Measurements from ENCODE around the gene SLC1A7. TPM values are rescaled to one million over a fixed set of nuclear protein-coding genes. Genes with fewer than 3 reads are reported as not detected.

SLC1A7 gene
- total RNA-seq, 1 donor from 2014 or later: 2.4 TPM

- no peak for DNase-seq (ENCODE audit: low spot score)
Measured at GRCh38 chr1:53160924-53161378, 18.5 kb upstream of the SLC1A7 start.

DNA sequence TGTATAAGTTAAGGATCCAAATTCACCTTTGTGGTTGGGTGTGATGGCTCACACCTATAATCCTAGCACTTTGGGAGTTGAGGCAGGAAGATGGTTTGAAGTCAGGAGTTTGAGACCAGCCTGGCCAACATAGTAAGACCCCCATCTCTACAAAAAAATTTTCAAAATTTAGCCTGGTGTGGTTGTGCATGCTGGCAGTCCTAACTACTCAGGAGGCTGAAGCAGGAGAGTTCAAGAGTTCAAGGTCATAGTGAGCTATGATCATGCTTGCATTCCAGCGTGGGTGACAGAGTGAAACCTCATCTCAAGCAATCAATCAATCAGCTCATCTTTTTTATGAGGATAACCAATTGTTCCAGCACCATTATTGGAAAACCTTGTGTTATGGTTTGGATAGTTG is 16.5 kb upstream of the SLC1A7 start:
- DNase-seq (ENCODE audit: low spot score): no peak

DNA sequence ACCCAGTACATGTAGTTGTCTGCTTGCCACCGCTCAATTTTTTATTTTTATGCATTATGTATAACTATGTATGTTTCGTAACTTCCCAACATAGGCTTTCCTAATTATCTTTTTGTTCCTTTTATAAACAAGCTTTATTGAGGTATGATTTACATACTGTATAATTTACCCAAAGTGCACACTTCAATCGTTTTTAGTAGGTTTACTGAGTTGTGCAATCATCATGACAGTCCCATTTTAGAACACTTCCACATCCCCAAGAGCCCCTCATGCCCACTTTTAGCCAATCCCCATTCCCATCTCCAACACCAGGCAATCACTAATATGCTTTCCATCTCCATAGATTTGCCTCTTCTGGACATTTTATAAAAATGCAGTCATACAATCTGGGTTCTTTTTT is 14.3 kb upstream of the SLC1A7 start:
- no peak for DNase-seq (ENCODE audit: low spot score)

DNA sequence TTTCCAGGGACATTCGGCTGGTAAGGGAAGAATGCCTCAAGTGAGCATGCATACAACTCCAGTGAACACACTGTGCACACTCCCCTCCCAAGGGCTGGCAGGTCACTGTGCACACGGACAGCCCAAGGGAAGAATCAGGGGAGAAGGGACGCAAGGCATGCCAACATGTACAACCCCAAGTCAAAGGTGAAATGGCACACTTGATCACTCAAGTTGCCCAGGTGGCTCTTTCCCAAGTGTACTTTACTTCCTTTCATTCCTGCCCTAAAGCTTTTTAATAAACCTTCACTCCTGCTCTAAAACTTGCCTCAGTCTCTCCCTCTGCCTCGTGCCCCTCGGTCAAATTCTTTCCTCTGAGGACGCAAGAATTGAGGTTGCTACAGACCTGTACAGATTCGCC is 13.5 kb upstream of the SLC1A7 start:
- no peak for DNase-seq (ENCODE audit: low spot score)

DNA sequence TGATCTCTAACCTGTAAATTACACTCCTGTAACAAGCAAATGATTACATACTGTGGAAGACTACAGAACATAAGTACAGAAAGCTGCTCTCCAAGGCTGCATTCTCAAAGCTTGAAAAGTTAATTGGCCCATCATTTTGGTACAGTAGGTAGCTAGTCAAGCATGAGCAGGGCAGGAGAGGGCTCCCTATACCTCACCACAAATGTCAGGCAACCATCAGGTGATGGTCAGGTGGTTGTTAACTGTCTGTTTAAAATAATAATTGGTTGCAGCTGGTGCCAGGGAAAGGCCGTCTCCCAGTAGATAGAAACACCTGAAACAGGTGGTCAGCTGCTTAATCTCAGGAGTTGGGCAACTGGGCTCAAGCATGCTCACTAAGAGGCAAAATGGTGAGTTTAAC is 13.1 kb upstream of the SLC1A7 start:
- no peak for DNase-seq (ENCODE audit: low spot score)

- DNase-seq (ENCODE audit: low spot score): no peak
Measured at GRCh38 chr1:53154859-53155438, 12.5 kb upstream of the SLC1A7 start.

DNA sequence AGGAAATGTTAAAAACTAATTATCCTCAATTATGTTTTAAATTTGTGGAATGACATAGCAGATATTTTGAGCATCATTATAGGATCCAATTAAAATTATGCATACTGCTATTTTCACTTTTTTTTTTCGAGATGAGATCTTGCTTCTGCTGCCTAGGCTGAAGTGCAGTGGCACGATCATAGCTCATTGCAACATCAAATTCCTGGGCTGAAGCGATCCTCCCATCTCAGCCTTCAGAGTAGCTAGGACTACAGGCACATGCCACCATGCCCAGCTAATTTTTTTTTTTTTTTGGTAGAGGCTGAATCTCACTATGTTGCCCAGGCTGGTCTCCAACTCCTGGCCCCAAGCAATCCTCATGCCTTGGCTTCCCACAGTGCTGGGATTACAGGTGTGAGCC is 11.3 kb upstream of the SLC1A7 start:
- DNase-seq (ENCODE audit: low spot score): no peak

- no peak for DNase-seq (ENCODE audit: low spot score)
Measured at GRCh38 chr1:53148123-53148522, 5.7 kb upstream of the SLC1A7 start.

DNA sequence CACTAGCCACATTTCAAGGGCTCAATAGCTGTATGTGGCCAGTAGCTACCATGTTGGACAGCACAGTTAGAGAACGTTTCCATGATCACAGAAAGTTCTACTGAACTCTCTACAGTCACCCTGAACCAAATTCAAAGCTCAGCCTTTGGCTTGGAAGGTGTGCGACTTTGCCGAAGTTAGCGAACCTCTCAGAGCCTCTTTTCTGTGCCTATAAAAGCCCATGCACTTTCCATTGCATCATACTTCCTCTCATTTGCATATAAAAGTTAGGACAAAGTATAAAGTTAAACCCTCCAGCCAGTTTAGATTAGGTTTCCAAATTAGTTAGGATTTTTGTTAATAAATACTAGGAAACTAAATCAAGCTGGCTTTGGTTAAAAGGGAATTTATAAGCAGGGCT is 4.7 kb upstream of the SLC1A7 start:
- DNase-seq (ENCODE audit: low spot score): no peak

DNA sequence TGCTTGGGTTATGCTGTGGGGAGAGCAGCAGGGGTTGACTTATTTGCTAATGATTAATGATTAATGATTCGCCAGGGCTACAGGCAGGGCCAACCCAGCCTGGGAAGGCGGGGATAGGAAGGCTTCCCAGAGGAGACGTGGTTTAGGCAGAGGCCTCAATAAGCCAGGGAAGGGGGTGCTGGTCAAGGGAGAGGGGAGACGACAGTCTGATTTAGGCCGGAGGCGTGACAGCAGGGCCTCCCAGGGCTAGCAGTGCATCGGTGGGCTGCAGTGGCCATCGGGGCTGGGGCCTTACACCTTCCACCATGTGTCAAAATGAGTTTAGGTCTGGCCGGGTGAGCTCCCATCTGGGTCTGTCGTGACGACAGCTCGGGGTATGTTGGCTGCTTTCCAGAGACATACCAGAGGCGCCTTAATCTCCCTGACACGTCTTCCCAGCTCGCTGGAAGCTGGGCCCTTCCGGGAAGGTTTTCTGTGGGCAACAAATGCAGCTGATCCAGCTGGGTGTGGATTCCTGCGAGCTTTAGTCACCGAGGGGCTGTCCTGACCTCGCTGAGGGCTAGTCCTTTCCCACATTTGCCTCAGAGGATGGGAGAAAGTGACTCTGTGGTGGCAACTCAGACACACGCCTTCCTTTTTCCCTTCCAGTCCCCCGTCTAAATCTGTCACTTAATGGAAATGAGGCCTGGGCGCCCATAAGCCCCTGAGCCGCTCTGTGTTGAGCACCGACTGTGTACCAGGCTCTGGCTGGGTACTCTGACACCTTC is 3.7 kb upstream of the SLC1A7 start:
- DNase-seq (ENCODE audit: low spot score): peak; percentile 98

- no peak for DNase-seq (ENCODE audit: low spot score)
Measured at GRCh38 chr1:53145619-53145941, 3.1 kb upstream of the SLC1A7 start.

DNA sequence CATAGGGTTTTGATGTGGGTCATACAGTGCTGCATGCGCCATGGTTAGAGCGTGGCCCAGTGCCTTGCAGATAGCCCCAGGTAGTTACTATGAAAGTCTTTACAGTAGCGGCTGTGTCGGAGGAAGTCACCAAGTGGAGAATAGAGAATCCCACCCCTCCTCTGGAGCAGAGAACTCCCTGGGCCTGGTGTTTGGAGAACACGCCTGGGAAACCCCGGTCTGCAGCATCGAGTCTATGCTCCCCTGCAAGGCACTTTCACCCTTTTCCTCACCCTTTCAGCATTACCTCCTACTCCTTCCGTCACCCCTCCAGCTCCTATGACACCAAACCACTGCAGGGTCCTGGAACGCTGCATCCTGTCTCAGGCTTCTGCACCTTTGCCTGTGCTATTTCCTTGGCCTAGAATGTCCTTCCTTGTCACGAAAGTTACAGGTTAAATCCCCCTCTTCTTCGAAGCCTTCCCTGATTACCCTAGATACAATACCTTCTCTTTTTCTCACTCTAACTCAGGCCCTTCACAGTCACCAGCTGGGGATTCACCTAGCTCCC is 2.7 kb upstream of the SLC1A7 start:
- DNase-seq (ENCODE audit: low spot score): no peak

- DNase-seq (ENCODE audit: low spot score): no peak
Measured at GRCh38 chr1:53144201-53144600, 1.8 kb upstream of the SLC1A7 start.

GRCh38 chr1:53143527-53143926 is 1.1 kb upstream of the SLC1A7 start:
- DNase-seq (ENCODE audit: low spot score): no peak

DNA sequence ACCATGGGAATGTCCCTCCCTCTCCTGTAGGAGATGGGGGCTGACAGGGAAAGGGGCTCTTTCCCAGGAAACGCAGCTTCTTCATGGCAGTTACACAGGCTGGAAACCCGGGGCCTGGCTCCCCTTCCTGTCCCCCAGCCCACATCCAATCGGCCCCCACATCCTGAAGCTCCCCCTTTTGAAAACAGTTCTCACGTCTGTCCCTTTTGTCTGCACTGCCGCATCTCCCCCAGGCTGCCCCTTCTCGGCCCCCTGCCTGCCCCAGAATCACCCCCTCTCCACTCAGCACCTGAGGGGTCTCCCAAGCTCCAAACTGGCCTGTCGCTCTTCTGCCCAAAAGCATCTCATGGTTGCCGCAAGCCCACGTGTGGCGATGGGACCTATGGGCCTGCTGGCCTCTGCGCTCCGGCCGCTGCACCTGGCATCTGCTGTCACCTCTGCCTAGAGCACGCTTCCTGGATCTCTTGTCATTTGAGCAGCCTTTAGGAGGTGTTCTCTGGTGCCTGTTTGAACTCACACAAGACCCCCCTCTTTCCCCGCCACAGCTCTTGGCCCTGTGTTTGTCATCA is 867 bp downstream of the SLC1A7 start:
- DNase-seq (ENCODE audit: low spot score): no peak

GRCh38 chr1:53140451-53140850 is 2.0 kb downstream of the SLC1A7 start:
- DNase-seq (ENCODE audit: low spot score): no peak

DNA sequence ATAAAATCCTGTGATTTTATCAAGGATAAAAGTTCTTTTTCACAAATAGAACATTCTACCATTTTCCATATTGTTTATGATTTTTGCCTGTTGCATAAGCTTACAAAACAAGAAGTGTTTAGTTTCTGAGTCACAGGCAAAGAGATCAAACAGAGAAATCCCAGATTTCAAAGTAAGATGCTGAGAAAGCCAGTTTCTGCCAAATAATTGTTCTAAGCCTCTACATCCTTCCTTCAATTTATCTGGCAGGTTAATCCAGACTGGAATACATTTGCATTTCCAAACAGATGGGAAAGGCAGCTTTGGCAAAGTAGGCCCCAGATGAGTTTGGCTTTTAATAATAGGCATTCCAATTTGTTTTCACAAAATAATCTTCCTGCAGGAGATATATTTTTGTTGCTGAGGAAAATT is 2.5 kb downstream of the SLC1A7 start:
- peak; percentile 72 for DNase-seq (ENCODE audit: low spot score)

GRCh38 chr1:53138991-53139884 is 3.2 kb downstream of the SLC1A7 start:
- no peak for DNase-seq (ENCODE audit: low spot score)

DNA sequence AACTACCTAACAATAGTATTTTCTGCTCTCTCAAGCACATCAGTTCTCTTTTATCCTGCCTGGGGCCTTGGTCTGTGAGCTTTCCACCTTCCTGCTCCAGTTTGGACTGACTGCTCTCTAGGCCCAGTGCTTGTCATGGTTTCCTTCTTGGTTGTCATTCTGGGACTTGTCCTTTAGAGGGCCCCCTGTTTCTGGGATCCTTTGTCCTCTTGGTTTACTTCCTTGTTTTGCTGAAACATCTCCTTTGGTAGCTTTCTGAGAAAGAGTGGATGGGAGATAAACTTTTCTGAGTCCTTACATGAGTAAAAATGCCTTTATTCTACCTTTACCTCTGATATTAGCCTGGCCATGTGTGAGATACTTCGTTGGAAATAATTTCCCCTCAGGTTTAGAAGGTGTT is 4.7 kb downstream of the SLC1A7 start:
- DNase-seq (ENCODE audit: low spot score): no peak

DNA sequence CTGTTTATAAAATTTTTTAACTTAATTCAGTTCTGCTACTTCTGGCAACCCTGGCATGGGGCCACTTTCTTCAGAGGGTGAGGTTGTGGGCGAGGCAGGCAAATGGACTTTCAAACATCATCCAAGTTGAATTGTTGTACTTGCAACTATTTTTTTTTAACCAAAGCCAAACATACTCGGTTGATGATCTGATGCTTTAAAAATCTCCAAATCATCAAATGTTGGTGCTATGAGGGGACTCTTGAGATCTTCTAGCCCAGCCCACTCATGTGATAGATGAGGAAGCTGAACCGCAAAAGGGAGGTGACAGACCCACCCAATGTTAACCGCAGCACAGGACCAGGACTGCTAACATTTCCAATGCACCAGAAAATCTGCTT is 6.7 kb downstream of the SLC1A7 start:
- peak; percentile 81 for DNase-seq (ENCODE audit: low spot score)

- DNase-seq (ENCODE audit: low spot score): peak; percentile 83
Measured at GRCh38 chr1:53134961-53135734, 7.3 kb downstream of the SLC1A7 start.

All from umbilical cord (tissue), 2 donors.